Stomach (tissue), 4 donors: Measurements from ENCODE around the gene C20orf202.

Source experiments
- CTCF ChIP-seq, 7 experiments: fragments of 450-650 bp in 4 of 7; fragments of 200-600 bp in 3 of 7; sonication (generic) in 3 of 7; IDR thresholded peaks; one replicate each; pipeline ENCODE4 v1.5.1; 2016 to 2019; ENCODE audit warnings: antibody characterized with exemption in 7 of 7, control low read depth in 2 of 7, mild to moderate bottlenecking in 1 of 7
- POLR2A ChIP-seq, 4 donors: fragments of 450-650 bp; IDR thresholded peaks; one replicate each; pipeline ENCODE4 v1.6.1; 2016; ENCODE audit warnings: antibody characterized with exemption in 4 of 4, control low read depth in 2 of 4, mild to moderate bottlenecking in 1 of 4, moderate library complexity in 1 of 4

GRCh38 chr20:1195226-1195625 is 8.0 kb upstream of the C20orf202 start:
- no peak for TF ChIP-seq POLR2A (IDR thresholded peaks at IDR 0.05)
- TF ChIP-seq CTCF (IDR thresholded peaks at IDR 0.05), result no peak
